Daoy (cell line): ENCODE measurements around the gene IKZF3. TPM values are rescaled to one million over a fixed set of nuclear protein-coding genes. Genes with fewer than 3 reads are reported as not detected.
A peak's percentile ranks its signal among the peaks of the same experiment; 100 is the strongest.
"Not testable (repeated sequence)": the region's sequence is repeated elsewhere in the genome, so short reads cannot be mapped to it uniquely, and the experiment has no call there.

Experiments used
- DNase-seq: peaks from one replicate; pipeline ENCODE4 v3.0.0-alpha.2; 2015; ENCODE audit warnings: low read depth
- total RNA-seq: library from RNA; depleted of rRNA; stranded (reverse); fragments of >200 nt; shearing (Covaris generic); gene quantifications from 2 replicates; pipeline ENCODE4 v1.2.3, GENCODE V29; 2014

IKZF3 gene
- total RNA-seq, 1 experiment from 2014 or later: 0.74 TPM

DNA sequence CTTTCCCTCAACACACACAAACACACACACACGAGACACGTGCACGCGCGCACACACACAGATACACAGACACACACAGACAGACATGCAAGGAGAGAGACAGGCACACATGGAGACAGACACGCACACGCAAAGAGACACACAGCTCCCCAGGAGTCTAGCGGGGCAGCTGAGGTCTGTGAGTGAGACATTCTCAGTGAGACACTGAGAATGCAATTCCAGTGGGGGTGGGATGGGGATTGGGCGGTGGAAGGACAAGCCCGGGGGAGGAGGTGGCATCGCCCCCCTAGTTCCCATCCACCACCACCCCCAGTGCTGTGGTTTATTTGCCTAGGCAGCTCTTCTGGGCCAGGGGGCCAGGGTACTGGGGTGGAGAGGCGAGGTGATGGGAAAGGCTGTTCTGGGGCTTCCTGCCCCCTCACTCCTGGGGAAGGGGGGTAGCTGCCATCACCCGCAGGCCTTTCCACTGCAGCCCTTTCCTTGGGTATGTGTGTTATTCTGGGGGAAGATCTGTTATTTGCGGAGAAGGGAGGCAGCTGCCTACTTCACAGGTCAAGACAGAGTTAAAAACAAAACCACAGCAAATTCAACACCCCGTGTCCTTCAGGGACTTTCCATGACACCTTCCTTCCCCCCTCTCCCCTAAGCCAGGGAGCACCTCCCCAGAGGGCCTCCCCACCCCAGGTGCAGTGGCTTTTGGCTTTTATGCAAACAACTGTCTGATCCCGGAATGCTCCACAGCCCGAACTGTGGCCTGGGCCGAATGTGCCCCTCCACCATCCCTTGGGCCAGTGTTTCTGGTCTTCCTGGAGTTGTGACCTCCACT lies 108.3 kb downstream of the IKZF3 start:
- no peak for DNase-seq

DNA sequence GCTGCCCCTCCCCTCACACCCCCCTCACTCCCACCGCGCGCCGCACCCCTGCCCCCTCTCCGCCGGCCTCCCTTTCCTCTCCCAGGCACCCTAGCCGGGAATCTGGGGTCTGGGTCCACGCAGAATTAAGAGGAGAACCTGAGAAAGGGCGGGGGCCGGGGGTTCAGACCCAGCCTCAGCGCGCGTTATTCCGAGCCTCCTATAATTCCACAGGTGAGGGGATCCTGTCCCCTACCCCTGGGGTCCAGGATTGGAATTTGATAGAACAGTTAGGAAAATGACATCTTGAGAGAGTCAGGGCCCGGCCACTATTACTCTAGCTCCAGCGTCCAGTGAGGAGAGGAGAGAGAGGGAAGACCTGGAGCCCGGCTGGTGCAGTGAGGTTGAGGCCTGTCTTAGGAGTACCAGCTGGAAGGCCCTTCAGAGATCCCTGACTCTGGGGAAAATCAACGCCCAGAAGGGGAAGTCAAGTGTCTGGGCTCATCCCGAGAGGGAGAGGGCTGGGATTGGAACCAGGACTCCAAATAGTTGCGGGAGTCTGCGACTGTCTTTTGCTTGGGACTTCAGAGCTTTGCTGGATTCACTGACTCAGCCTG lies 109.1 kb downstream of the IKZF3 start:
- no peak for DNase-seq

DNA sequence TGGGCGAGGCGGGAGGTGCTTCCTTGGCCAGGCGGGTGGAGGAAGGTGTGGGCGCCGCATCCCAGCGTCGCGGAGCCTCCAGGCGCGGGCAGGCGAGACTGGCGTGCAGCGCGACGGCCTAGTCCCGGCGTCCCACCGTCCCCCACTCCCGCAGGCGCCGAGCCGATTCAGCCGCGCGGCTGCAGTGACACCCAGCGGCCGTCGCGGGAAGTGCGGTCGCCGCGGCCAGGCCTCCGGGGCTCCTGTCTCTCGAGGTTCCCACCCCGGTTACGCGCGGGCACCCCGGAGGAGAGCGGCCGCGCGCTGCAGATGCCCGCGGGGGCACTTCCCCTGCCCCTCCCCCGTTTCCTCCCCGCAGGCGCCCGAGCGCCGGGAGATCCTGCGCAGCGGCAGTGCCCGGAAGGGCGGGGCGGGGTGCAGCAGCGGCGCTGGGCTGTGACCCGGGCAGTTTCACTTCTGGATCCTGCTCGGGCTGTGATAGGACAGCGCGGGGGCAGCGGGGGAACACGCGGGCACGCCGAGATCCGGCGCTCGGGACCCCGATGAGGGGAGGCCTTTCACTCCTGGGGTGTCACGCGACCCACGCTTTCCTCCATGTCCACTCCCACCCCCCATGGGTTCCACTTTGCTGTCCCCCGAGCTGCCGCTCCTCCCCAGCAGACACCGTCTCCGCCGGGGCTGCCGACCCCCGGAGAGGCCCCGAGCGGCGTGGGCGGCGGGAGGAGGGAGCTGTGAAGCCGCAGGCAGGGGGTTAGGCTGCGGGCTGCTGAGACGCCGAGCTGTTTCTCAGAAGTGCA lies 109.8 kb downstream of the IKZF3 start:
- peak; percentile 90 for DNase-seq

DNA sequence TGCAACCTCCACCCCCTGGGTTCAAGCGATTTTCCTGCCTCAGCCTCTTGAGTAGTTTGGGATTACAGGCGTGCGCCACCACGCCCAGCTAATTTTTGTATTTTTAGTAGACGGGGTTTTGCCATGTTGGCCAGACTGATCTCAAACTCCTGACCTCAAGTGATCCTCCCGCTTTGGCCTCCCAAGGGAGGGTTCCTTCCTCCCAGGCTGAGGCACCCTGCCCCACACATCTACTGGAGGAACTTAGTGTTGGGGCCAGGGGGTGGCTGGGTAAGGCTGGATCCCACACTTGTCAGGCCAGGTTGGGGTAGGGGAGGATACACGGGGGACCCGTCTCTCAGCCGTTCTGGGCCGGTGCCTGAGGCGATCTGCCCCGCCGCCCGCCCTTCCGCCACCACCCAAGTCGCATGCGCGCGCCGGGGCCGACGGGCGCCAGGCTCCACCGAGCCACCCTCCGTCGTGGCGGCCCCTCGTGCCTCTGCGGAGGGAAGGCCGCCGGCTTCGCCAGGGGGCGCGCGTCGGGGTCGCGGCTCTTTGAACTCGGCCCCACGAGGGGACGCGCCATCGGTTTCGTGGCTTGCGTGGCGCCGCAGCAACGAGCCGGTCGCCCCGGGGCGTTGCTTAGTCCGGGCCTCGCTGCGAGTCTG lies 110.5 kb downstream of the IKZF3 start:
- peak; percentile 44 for DNase-seq

DNA sequence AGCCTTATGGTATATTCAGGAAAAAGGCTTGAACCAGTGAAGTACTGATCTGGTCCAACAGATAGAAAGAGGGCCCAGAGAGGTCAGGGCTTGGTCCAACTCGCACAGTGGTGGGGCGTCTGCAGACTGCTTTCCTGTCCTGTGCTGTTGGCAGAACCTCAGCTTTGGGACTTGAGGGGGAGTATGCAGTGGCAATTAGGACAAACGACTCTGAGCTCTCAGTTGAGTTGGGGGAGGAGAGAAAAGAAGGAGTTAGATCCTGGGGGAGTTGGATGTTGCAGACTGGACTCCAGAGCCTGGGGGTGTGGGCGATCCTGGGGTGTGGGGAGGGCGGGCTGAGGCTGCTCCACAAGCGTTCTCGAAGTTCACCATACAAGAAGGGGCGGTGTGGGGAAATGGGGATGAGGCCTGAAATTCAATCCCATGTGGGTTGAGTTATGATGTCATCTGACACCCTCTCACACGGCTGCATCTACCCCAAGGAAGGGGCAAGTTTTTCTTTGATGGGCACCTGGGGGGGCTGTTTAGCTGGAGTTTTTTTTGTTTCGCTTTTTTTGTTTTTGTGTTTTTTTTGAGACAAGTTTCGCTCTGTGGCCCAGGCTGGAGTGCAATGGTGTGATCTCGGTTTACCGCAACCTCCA lies 111.8 kb downstream of the IKZF3 start:
- no peak for DNase-seq

DNA sequence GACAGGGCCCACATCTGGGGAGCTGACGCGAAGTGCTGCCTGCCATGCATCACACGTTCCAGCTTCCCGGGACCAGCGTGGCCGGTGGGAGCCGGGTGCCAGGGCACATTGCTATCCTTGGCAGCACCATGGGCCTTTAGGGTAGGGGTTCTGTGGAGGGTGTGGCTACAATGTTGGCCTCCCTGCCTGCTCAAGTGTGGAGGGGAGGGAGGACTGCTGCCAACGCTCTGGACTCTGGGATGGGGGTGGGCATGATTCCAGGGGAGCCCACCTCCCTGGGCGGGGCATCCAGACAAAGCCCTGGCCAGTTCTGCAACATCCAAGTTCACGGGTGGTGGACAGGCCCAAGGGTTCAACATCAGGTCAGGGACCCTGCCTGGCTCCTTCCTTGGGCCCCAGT lies 112.5 kb downstream of the IKZF3 start:
- no peak for DNase-seq

DNA sequence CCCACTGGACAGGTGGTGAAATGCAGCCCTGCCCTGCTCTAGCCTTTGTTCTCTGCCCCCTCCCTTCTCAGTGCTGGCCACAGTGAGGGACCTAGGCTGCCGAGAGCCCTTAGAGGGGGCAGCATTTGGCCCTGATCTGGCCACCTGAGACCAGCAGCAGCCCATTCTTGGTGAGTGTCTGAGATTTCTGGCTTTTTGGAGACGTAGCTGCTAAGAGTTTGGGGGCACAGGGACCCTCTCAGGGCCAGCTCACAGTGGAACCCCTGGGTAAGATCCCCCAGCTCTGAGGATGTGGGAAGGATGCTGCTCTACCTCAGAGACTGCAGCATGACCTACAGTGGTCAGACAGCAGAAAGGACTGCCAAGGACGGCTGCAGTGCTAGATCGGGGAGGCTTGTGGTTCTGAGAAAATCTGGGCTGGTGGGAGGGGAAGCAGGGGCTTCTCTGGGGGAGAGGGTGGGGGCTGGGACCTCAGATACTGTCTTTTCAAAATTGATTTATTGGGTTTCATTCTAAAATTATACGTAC lies 113.0 kb downstream of the IKZF3 start:
- no peak for DNase-seq

DNA sequence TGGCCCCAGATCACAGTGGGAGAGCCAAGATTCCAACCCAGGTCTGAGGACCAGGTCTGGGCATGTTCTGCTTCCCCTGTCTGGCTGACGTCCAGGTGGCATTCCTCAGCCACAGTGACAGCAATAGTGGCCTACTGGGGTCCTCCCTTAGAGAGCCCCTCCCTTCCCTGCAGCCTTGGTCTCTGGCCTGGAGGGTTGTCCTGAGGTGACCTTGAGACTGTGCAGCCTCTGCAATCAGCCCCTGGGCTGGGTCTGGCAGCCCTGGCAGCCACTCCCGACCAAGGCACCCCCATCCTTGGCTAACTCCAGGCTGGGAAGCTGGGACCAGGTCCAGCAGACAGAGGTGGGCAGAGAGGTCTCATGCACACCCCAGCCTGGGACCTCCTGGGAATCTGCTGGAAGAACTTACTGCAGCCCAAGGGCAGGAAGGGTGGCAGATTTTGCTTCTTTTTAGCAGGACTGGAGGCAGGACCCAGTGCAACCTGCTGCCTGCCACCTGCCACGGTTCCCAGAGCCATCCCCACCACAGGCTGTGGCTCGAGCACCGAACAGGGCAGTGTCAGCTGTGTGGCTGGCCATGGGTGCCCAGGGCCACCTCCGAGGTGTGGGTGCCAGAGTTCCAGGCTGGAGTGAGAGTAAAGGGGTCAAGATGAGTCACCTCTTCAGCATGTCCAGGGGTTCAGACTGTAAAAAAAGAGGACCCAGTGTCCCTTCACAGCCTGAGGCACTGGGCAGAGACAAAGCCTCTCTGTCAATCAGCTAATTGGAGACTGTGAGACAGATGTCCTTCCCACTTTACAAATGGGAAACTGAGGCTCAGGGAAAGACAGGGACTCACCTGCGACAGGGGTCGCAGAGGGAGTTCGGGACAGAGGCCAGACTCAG lies 113.7 kb downstream of the IKZF3 start:
- no peak for DNase-seq

DNA sequence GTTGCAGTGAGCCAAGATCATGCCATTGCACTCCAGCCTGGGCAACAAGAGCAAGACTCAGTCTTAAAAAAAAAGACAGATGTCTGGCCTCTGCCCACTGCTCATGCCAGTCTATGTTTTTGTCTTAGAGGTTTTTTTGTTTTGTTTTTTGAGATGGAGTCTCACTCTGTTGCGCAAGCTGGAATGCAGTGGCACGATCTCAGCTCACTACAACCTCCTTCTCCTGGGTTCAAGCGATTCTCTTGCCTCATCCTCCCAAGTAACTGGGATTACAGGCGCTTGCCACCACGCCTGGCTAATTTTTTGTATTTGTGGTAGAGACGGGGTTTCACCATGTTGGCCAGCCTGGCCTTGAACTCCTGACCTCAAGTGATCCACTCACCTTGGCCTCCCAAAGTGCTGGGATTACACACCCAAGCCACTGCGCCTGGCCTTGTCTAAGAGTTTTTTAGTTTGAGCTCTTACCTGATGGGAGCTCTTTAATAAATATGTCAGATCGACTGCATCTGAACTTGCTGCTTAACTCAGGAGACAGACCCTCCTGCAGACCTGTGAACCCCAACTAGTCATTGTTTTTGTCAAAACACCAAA lies 115.6 kb downstream of the IKZF3 start:
- DNase-seq: not testable (repeated sequence)

DNA sequence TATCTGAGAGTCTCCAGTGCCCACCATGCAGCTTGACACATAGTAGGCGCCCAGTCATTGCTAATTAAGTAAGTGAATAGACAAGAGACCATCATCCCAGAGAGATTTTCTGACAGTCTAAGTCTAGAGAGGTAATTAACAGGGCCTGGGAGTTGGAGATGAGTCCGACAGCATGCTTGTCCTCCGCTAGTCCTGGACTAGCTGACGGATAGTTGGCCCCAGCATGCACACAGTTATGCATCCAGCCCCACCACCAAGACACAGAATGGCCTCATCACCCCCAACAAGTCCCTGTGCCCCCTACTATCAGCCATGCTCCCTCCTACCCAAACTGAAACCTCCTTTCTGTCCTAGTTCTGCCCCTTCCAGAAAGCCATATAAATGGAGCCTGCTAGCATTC lies 116.4 kb downstream of the IKZF3 start:
- DNase-seq: no peak

DNA sequence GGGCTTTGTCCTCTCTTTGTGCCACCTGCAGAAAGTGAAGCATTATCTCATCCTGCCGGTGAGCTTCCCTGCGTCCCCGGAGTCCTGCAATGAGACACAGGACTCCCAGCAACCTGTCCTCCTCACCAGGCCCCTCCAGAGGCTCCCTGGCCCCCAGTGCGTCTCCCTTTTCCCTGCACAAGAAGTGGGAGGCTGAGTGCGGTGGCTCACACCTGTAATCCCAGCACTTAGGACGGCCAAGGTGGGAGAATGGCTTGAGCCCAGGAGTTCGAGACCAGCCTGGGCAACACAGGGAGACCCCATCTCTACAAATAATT lies 118.0 kb downstream of the IKZF3 start:
- DNase-seq: no peak

DNA sequence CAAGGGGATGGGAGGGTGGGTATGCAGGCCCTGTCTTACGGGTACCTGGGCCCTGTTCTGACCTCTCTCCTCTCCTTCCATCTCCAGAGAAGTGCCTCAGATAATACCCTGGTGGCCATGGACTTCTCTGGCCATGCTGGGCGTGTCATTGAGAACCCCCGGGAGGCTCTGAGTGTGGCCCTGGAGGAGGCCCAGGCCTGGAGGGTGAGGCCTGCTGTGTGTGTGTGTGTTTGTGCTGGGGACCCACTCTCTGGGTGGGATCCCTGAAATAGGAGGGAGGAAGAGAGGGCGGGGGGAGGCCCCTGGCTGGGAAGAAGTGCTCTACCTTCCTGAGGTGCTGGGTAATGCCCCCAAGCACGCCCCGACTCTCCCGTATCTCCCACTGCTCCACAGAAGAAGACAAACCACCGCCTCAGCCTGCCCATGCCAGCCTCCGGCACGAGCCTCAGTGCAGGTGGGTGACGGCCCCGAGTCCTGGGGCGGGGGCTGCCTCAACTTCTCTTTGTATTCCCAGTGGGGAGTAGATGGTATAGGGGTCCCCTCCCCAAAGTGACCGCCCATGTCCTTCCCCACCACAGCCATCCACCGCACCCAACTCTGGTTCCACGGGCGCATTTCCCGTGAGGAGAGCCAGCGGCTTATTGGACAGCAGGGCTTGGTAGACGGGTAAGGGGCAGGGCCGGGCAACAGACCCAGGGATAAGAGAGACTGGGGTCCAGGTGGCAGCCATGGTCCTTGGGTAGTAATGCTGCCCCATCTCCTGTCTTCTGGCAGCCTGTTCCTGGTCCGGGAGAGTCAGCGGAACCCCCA lies 118.6 kb downstream of the IKZF3 start:
- DNase-seq: no peak

DNA sequence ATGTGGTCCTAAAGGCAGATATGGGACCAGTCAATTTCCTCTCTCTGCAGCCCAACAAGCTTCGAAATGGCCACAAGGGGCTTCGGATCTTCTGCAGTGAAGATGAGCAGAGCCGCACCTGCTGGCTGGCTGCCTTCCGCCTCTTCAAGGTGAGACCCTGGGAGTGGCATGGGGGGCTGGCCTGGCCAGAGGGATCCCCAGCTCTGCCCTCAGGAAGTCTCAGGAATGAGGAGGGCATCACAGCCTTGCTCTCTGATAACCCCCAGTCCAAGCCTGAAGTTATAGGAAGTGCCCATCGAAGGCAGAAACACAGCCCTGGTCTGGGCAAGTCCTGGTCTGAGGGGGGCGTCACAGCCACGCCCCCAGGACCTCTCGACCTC lies 119.3 kb downstream of the IKZF3 start:
- DNase-seq: no peak

DNA sequence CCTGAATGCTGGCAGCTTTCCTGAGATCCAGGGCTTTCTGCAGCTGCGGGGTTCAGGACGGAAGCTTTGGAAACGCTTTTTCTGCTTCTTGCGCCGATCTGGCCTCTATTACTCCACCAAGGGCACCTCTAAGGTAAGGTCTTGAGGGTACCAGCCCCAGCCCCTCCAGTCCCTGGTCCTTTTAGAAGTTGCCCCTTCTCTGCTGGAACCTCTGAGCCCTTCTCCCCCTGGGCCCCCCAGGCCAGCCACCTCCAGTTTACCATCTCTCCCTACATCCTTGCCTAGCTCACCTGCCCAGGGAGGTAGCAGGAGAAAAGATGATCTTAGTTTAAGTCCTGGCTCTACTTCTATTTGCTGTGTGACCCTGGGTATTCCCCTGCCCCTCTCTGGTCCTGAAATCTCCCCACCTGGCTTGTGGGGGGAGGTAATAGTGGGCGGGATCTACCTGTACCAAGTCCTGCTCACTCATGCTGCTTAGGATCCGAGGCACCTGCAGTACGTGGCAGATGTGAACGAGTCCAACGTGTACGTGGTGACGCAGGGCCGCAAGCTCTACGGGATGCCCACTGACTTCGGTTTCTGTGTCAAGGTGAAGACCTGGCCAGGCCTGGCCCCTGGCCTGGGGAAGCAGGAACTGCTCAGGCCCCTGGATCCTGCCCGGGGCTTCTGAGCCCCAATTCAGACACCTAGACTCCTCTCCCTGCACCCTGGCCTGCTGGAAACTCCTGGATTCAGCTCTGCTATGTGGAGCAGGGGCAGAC lies 119.9 kb downstream of the IKZF3 start:
- DNase-seq: no peak

DNA sequence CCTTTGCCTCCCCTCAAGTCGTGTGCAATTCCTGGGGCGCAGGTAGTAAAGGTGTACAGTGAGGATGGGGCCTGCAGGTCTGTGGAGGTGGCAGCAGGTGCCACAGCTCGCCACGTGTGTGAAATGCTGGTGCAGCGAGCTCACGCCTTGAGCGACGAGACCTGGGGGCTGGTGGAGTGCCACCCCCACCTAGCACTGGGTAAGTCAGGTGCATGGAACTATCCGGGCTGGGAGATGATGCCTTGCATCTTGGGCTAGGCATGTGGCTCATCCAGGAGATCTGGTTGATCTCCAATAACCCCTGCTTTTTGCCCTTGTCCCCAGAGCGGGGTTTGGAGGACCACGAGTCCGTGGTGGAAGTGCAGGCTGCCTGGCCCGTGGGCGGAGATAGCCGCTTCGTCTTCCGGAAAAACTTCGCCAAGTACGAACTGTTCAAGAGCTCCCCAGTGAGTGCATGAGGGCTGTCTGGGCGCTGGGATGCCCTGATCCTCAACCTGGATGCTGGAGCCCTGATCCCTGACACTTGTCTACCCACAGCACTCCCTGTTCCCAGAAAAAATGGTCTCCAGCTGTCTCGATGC lies 121.2 kb downstream of the IKZF3 start:
- no peak for DNase-seq

DNA sequence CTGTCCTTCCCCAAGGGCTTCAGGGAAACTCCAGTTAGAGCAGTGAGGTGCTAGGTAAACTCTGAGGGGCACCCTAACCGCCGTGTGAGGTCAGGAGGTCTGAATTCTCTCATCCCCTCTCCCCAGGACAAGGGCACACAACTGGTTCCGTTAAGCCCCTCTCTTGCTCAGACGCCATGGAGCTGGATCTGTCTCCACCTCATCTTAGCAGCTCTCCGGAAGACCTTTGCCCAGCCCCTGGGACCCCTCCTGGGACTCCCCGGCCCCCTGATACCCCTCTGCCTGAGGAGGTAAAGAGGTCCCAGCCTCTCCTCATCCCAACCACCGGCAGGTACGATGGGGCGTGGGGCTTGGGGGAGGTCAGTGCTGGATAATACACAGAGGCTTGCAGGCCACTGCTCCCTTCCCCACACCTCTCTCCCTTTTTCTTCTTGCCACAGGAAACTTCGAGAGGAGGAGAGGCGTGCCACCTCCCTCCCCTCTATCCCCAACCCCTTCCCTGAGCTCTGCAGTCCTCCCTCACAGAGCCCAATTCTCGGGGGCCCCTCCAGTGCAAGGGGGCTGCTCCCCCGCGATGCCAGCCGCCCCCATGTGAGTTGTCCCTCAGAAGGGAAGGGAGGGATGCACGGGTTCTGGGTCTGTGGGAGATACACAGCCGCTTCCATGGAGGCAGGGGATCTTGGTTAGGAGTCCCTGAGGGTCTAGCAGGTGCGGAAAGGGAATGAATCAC lies 121.8 kb downstream of the IKZF3 start:
- DNase-seq: no peak

DNA sequence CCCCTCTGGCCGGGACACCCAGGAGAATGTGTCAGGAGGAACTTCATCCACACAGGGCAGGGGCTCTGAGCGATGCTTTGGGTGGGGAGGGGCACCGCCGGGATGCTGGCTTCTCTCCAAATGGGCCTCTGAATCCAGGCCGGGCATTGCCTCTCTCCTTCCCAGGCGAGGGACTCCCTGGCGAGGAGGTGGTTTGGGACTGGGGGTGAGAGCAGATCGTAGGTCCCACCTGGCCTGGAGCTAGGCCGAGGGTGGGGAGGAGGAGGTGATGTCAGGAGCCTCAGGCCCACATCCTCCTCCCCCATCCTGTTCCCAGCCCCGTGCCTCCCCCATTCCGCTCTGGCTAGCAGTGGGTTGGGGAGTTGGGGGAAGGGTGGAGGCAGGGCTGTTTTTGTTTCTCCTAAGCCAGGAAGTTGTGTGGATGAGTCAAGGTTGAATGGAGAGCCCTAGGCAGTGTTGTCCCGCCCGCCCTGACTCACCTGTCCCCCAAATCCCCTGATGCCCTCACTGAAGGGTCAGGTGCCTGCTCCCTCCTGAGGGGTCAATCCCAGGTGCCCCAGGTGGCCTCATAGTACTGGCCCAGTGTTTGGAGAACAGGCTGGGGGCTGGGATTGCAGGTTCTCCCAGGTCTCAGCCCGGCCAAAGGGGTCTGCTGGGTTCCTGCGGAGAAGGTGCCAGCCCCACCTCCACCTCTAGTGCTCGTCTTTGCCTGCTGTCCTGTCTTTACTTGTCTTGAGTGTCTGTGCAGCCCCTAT lies 123.6 kb downstream of the IKZF3 start:
- DNase-seq: peak; percentile 85
